ENCODE data around the gene ASB5.

DNA sequence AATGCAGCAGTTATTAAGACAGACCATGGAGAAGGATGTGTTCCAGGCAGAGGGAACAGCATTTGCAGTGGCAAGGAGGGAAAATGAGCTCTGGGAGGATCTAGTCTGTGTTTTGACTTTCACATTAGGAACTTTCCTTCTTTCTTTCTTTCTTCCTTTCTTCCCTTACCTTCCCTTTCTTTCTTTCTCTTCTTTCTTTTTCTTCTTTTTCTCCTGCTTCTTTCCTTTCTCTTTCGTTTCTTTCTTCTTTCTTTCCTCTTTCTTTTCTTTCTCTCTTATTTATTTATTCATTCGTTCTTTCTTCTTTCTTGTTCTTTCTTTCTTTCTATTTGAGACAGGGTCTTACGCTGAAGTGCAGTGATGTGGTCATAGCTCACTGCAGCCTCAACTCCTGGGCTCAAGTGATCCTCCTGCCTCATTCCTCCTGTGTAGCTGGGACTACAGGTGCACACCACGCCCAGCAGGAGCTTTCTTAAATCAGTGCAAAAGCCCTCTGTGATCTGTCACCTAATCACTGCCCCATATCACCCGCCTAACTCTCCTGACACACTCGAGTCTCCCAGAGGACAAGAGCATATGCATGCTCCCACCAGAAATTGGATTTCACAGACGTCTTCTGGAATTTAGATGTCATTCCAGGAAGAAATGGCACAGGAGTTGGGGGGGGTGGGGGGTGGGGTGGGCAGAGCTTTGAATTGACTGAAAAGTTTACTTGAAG is 58.3 kb downstream of the ASB5 start:
- TF ChIP-seq, protein P1, sequence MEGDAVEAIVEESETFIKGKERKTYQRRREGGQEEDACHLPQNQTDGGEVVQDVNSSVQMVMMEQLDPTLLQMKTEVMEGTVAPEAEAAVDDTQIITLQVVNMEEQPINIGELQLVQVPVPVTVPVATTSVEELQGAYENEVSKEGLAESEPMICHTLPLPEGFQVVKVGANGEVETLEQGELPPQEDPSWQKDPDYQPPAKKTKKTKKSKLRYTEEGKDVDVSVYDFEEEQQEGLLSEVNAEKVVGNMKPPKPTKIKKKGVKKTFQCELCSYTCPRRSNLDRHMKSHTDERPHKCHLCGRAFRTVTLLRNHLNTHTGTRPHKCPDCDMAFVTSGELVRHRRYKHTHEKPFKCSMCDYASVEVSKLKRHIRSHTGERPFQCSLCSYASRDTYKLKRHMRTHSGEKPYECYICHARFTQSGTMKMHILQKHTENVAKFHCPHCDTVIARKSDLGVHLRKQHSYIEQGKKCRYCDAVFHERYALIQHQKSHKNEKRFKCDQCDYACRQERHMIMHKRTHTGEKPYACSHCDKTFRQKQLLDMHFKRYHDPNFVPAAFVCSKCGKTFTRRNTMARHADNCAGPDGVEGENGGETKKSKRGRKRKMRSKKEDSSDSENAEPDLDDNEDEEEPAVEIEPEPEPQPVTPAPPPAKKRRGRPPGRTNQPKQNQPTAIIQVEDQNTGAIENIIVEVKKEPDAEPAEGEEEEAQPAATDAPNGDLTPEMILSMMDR (IDR thresholded peaks at IDR 0.05; ENCODE audit: insufficient read depth, low read length, poor library complexity, severe bottlenecking): no peak
- no peak for TF ChIP-seq EZH2phosphoT487 (conservative IDR thresholded peaks at IDR 0.05; ENCODE audit: low read length)
